Stimulated activated CD4-positive, alpha-beta T cell treated with anti-CD3 and anti-CD28 coated beads, Interleukin-1b, Interleukin-23, amount 100 ng/mL, for 4 hours (primary cell): ENCODE measurements around the gene ANKRD11.
"Not testable (repeated sequence)": the region's sequence is repeated elsewhere in the genome, so short reads cannot be mapped to it uniquely, and the experiment has no call there.

Source experiments
- DNase-seq, 2 donors: peaks; one replicate each; pipeline ENCODE4 v3.0.0-alpha.2; 2020; ENCODE audit warnings: low read depth in 2 of 2

Gene ANKRD11

DNA sequence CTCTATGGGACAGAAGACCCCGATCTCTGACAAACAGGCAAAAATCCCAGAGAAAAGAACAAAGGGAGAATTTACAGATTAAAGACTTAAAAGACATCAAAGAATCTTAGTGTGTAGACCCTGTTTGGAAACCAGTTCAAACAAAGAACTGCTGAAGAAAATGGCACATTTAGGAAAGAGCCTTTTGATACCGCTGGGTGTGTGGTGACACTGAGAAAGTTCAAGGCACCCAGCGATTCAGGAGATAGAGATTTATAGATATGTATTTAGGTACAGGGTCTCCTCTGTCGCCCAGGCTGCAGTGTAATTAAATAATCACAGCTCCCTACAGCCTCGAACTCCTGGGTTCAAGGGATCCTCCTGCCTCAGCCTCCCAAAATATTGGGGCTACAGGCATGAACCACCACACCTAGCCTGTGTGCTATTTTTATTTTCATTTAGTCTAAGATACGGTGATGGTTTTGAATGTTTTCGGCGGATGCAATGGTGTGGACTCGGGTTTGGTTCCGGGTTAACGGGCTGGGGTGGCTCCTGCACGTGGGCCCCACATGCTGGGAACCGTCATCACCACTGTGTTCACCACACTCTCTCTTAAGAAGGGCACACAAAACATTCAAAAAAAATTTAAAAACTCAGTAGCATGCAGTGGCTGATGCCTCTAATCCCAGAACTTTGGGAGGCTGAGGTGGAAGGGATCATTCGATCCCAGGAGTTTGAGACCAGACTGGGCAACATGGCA, 158.8 kb downstream of the ANKRD11 start:
- no peak for DNase-seq

DNA sequence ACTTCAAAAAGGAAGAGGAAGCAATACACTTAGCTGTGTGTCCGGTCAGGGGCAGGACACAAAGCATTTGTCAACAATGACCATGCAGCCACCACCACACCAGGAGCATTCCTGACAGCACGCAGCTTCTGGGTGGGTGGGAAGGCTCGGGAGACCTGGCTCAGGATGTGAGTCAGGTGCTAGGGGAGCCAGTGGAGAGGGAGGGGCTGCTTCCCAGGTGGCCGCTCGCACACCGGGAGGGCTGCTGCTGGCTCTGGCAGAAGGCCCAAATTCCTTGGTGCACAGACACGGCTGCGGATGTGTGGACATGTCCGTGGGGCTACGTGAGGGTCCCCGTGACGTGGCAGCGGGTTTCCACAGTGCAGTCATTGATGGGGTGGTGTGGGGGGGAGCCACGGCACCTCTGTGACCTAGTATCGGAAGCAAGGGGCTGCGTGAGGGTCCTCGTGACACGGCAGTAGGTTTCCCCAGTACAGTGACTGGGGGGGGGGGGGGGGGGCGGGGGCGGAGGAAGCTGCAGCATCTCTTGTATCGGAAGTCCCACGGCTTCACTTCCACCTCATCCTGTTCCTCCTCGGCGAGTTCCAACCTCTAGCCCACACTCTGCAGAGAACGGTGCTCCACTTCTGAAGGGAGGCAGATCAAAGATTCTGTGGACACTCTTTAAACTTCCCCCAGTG, 160.0 kb downstream of the ANKRD11 start:
- DNase-seq = no peak

DNA sequence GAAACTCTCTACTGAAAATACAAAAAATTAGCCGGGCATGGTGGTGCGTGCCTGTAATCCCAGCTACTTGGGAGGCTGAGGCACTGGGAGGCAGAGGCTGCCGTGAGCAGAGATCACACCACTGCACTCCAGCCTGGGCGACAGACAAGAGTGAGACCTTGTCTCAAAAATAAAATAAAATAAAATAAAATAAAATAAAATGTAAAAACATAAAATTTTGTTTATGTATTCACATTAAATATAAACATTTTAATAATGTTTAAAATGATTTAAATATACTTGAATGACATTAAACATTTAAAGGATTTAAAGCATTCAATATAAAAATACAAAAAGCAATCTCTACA, 160.6 kb downstream of the ANKRD11 start:
- DNase-seq = not testable (repeated sequence)

DNA sequence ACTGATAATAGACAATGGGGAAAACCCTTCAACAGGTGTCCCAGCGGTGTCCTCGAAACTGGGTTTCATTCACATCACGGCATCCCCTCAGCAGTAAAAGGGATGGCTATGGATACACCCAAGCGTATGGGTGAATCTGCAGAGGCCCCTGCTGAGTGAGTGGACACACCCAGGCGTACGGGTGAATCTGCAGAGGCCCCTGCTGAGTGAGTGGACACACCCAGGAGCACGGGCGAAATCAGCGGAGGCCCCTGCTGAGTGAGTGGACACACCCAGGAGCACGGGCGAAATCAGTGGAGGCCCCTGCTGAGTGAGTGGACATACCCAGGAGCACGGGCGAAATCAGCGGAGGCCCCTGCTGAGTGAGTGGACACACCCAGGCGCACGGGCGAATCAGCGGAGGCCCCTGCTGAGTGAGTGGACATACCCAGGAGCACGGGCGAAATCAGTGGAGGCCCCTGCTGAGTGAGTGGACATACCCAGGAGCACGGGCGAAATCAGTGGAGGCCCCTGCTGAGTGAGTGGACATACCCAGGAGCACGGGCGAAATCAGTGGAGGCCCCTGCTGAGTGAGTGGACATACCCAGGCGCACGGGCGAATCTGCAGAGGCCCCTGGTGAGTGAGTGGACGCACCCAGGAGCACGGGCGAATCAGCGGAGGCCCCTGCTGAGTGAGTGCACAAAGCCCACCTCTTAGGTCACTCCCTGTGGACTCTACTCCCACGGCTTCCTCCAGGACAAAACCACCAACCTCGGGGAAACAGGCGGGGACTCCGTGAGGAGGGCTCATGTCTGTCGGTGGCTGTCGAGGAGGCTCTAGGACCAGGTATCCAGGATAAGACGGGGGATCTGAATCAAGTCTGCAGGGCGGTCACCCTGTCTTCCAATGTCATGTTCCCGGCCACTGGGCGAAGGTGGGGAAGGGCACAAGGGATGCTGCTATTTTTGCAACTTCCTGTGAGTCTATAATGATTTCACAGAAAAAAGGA, 161.7 kb downstream of the ANKRD11 start:
- DNase-seq = not testable (repeated sequence)

DNA sequence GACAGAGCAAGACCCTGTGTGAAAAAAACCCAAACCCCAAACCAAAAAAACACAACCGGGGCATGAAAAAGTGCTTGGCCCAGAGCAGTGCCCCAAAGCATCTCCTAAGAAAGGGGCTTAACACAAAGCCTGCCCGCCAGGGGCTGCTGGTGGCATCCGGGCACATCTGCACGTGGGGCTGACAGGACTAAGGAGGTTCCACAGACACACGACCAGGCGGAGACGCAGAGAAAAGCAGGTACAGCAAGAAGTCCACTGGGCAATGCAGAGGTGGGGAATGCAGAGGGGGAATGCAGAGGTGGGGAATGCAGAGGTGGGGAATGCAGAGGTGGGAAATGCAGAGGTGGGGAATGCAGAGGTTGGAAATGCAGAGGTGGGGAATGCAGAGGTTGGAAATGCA, 163.6 kb downstream of the ANKRD11 start:
- no peak for DNase-seq

DNA sequence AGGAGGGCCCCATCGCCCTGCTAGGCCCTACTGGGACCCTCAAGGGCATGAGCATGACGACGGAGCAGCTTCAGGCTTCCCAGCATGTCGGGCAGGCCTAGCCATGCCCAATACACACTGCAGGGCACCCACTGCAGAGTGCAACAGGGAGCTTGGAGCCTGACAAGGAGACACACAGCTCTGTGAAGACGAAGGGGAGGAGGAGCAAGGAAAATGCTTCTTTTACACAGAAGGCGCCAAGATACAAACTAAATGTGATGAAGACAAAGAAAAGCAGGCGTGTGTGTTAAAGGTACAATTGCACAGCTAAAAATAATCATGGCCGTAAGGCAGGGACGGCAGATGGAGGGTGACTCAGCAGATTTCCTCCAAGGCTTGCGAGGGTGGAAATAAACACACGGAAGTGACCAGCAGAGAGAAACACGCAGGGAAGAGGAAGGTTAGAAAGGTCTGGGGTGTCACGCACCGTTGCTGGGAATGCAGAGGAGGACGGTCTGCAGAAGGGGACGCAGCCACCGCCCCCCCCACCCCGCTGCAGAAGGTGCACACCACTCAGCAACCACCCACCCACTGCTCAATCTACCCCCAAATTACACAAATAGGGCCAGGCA, 164.4 kb downstream of the ANKRD11 start:
- DNase-seq = no peak

DNA sequence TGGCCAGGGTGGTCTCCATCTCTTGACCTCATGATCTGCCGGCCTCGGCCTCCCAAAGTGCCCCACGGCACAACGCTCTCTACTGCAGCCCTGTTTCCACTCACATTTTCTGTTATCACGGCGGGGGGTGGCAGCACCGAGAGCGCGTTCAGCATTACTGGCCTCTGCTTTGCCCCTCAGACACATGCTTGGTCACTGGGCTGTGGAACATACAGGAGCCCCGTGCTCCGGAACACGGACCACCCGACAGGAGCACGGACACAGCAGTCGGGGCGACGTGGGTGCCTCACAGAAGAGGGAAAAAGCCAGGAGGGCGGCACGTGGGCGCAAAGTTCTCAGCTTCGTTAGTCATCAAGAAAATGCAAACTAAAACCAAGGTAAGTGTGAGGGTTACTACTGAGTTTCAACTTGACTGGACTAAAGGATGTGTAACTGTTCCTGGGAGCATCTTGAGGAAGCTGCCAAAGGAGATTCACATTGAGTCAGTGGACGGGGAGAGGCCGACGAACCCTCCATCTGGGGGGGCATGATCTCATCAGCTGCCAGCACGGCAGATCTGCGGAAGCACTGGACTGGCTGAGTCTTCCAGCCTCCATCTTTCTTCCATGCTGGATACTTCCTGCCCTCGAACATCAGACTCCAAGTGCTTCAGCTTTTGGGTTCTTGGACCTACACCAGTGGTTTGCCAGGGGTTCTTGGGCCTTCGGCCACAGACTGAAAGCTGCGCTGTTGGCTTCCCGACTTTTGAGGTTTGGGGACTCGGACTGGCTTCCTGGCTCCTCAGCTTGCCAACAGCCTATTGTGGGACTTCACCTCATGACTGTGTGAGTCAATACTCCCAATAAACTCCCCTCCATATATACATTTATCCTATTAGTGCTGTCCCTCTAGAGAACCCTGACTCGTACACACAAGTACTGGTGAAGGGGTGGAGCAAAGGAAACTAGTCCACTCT, 166.0 kb downstream of the ANKRD11 start:
- peak in 1 of 2 donors; percentile 54 for DNase-seq

DNA sequence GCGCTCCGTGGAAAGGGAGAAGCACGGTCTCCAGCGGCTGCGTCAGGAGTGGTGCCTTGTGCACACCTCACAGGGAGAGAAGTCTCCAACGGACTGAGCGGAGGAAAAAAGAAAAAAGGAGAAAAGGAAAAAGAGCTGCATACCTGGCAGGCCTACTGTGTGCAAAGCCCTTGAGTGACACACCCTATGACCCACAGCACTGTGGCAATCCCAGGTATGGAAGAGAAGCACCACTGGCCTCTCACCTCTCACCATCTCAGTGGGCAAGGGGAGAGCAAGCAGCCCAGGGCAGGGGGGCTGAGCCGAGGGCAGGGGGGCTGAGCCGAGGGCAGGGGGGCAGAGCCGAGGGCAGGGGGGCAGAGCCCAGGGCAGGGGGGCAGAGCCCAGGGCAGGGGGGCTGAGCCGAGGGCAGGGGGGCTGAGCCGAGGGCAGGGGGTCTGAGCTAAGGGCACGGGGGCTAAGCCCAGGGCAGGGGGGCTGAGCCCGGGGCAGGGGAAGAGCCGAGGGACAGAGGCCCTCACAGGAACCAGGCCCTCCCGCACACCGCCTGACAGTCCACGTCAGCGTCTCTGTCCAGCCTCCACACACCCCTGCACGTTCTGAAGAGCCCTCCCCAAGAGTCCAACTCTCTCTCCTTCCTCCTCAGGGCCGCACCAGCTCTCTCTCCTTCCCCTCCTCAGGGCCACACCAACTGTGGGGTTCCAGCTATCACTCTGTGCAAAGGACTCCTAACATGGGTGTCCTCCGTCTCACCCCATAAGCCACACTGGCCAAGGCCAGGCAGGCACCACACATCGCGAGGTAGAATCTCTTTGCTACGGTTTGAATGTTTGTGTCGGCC, 167.0 kb downstream of the ANKRD11 start:
- DNase-seq = no peak

DNA sequence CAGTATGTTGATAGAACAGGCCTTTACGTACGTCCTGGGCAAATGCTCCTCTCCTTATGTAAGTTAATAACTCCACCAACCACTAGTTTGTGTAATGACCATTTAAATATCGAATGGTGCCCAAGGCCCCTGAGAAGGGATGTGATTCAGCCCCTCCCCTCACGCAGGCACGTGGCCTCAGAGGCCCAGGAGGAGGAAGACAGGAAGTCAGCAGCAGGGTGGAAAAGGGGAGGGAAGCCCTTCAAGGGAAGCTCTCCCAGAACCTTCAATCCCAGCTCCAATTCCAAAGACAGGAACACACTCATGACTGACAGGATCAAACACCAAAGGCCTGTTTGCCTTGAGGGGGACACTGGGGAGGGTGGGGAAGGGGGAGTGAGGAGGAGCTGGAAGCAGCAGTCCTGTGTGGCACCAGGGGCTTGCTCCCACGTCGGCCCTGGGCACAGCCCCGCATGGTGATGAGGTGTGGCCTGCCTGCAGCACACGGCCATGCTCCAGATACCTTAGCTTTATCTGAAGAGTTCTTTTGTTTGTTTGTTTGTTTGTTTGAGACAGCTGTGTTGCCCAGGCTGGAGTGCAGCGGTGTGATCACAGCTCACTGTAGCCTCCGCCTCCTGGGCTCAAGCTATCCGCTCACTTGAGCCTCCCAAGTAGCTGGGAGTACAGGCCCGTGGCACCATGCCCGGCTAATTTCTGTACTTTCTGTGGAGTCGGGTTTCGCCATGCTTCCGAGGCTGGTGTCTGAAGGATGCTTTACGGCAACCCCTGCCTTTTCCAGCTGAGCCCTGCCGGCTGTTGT, 167.8 kb downstream of the ANKRD11 start:
- no peak for DNase-seq

DNA sequence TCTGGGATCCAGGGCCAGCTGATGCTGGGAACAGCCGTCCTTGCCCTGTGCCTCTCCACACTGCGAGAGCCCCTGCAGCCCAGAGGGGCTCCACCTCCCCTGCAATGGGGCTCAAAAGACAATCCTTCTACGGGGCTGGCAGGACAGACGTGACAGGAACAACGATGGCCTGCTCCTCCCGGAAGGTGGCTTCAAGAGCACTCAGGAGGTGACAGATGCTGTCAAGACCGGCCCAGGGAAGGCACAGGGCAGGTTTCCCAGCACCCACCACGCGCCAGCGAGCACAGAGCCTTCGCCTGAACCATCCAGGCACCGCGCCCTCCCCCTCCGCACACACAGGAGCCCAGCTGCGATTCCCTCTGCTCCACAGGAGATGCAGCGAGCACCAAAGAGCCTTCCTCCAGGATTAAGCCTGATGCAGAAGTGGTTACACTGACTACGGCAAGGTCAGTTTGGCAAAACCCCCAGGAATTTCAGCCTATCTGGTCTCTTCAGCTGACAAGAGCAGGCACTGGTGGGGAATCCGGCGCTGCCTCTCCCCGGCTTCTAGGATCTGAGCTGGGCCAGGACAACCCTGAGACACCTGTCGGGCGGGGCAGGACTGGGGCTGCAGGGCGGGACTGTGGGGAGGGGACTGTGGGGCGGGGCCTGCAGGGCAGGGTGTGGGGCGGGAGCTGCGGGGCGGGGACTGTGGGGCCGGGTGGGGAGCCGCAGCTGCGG, 169.4 kb downstream of the ANKRD11 start:
- no peak for DNase-seq

DNA sequence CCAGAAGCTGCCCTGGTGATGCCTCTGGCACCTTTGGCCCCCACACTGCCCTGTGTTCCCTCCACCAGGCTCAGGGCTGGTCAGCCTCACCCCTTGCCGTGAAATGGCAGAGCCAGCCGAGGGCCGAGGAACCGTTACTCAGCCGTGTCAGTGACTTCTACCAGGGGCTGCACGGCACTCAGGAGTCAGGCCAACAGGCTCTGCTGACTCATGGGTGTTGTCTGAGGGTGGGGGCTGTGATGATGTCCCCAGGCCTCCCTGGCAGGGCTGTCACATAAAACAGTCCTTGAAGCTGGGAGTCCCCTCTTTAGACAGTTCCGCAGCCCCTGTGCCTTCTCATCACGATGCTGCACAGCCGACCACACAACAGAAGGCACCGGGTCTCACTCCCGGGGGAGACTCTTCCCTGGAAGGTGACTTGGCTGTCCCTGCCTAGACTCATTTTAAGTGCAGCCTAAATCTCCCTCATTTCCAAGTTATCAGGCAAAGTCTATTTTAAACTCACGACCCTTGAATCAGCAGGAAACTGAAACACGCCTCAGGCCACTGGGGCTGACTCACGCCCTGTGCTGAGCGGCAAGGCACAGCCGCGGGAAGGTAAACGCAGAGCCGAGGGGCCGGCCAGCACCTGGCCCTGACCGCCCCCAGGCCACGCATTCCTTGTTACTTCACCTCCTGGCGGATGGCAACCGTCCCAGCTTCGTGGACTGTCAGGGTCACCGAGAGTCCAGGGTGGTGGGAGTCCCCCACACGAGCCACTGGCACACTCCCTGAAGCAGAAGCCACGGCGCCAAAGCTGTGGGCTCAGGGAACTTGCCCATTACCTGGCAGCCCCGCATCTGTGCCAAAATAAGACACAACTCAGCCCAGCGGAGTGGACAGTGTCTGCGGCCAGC, 170.2 kb downstream of the ANKRD11 start:
- no peak for DNase-seq

DNA sequence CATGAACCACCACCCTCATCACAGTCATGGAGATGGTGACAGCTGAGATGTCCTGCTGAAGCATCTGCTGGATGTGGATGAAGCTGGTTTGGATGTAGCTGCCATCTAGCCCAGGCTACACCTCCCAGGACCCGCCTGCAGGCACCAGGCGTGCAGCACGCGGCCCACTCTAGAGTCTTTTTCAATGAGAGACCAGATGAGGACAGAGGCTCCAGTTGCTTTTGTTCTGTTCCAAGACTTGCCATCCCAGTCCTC, 170.8 kb downstream of the ANKRD11 start:
- no peak for DNase-seq

DNA sequence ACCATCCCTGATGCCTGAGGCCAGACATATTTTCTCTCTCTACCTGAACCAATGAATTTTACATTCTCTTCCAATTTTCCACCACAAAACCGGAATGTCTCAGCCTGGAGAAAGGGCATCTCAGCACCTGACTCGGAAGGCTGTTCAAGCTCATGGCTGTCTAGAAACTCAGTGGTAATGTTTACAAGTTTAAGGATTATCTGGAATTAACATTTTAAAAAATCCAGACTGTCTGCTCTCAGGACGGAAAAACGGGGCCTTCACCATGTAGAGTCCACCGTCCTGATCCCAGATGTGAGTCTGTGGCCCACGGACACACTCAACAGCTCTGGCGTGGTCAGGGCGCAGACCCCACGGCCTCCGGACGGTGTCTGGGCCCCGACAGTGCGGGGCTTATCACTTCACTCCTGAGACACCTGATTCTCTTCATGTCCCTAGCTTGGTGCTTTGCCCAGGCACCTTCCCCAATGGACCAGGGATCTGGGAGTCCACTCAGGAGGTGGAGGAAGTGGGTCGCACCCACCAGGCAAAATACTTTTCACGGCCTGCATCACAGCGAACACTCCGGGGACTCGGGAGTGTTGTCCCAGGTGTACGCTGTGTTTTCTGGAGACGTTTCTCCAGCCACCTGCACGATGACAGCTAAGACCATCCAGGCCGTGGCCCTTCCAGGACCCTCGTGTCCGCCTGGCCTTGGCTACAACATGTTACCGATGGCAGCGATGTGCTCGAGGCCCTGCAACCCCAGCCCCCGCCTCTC, 171.3 kb downstream of the ANKRD11 start:
- DNase-seq = no peak

DNA sequence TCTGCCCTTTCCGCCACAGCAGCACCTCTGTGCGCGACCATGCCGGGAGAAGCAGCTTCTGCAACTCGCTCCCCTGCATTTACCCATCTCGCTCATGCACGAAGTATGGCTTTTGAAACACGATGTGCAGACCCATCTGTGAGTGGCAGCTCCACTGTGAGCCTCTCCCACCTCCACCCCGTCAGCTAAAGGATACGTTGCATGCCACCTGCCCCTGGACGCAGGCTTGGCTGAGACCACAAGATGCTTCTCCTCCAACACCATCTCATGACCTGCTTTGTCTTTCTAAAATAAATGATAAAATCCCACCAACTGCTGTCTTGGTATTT, 172.0 kb downstream of the ANKRD11 start:
- no peak for DNase-seq

DNA sequence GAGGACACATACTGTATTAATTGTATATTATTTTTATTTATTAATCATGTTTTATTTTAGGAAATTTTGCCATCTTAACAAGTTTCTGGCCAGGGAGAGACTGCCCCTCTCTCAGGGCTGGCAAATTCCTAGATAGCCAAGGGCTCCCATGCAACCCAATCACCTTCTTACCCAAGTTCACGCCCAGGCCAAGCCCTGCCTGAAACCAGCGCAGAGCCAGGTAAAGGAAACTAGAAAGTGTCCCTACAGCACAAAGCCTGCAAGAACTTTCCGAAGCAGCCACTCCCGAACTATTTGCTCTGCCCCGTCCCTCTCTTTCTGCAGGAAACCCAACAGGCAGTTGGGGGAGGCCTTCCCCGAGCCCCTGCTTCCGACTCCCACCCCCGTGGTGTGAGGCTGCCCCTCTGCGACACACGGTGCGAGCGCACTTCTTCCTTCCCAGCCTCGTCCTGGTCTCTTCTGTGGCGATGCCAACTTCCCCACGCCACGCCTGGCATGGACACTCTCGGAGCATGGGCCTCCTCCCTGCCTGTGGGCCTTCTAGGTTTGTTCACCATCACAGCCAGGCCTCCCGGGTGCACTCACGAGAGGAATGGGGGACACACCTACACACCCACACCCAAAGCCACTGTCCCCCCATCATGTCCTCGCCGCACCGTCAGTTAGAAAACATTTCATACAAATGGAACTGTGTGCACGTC, 172.5 kb downstream of the ANKRD11 start:
- DNase-seq = no peak

DNA sequence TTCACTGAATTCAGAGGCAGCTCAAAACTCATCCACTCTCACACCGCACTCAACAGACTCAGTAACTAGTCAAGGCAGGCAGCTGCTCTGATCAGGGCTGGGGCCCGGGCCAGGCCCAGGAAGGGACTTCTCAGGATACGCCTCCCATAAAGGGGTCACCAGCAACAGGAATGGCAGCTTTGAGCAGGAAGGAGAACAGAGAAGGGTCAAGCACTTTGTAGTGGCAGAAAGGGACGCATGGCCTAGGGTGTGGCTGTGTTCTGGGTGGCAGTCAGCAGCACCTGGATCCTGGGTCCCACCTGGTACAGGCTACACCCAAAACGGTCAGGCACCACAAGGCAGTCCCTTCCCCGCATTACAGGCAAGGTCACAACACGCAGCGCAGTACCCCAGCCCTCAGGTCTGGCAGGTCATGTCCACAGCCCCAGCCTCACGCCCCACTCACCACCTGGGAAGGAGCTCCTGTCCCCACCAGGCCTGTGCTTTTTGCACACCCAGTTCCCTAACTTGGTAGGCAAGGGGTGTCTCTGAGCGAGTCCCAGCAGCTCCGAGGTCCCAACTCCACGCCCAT, 173.2 kb downstream of the ANKRD11 start:
- DNase-seq = no peak
